Epithelial cell of proximal tubule (primary cell): ENCODE data around the gene OXNAD1. TPM values are rescaled to one million over a fixed set of nuclear protein-coding genes. Genes with fewer than 3 reads are reported as not detected.

Experiments used
- DNase-seq: peaks from one replicate; pipeline ENCODE4 v3.0.0-alpha.2; 2011; ENCODE audit warnings: low read depth
- H3K4me3 ChIP-seq: 2 replicates; pipeline ENCODE4 v1.5.1; 2011; ENCODE audit warnings: low read depth, mild to moderate bottlenecking, low read length
- total RNA-seq: library from RNA; depleted of rRNA; stranded (reverse); fragments of >200 nt; gene quantifications from 2 replicates; pipeline ENCODE4 v1.2.3, GENCODE V29; 2015
- TF ChIP-seq, protein P1 (sequence below): conservative IDR thresholded peaks from 2 replicates; pipeline ENCODE4 v1.5.1; 2012; ENCODE audit warnings: low read depth, mild to moderate bottlenecking, low read length

The OXNAD1 gene
- total RNA-seq, 1 donor from 2014 or later = 14.2 TPM

DNA sequence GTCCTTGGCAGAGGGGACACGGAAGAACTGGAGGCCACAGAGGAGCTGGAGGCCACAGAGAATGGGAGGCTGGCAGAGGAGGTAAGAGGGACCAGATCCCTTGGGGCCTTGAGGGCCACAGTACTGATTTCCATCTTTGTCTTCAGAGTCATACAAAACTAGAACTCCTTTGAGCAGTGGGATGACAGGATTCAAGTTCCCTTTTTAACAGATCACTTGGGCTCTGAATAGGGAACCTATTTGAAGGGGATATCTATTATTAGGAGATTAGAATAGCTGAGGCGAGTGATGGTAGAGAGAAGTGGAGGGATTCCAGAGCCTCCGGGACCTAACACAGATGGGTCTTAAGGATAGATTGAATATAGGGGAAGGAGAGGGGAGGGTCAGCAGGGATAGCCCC, 55.7 kb downstream of the OXNAD1 start:
- H3K4me3 ChIP-seq = no peak overlapping the region
- TF ChIP-seq, protein P1, sequence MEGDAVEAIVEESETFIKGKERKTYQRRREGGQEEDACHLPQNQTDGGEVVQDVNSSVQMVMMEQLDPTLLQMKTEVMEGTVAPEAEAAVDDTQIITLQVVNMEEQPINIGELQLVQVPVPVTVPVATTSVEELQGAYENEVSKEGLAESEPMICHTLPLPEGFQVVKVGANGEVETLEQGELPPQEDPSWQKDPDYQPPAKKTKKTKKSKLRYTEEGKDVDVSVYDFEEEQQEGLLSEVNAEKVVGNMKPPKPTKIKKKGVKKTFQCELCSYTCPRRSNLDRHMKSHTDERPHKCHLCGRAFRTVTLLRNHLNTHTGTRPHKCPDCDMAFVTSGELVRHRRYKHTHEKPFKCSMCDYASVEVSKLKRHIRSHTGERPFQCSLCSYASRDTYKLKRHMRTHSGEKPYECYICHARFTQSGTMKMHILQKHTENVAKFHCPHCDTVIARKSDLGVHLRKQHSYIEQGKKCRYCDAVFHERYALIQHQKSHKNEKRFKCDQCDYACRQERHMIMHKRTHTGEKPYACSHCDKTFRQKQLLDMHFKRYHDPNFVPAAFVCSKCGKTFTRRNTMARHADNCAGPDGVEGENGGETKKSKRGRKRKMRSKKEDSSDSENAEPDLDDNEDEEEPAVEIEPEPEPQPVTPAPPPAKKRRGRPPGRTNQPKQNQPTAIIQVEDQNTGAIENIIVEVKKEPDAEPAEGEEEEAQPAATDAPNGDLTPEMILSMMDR = no peak
- DNase-seq = no peak

DNA sequence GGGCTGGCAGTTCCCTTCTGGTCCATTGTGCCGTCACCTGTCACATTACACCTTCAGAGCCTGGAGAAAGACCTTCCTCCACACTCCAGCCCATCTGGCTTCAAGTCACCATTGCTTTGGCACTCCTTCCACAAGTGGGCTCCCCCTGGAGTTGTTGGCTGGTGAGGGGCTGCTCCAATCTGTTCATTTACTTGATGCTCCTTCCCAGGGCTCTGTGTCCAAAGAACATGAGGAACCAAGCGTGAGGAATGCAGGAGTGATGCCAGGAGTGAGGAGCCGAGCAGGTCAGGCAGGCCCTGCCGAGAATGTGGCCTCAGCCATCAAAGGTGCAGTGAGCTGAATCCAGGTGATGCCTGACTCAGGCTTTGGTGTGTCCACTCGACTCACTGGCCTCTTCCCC, 57.2 kb downstream of the OXNAD1 start:
- no peak overlapping the region for H3K4me3 ChIP-seq
- no peak for DNase-seq
- TF ChIP-seq, protein P1 = no peak

DNA sequence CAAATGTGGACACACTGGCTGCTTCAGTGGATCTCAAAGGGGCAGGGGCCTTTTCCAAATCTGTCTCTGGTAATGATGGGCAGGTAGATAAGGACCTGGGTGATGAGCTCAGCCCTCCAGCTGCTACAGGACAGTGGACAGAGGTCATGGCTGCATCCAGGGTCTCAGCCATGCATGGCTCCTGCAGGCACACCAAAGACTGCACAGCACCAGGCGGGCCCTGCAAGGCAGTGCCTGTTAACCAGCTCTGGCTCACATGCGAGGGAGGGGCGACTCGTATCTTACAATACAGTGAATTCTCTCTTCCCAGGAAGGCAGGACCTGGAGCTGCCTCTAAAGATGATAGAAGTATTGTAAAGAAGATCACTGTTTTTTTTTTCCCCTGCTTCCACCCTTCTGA, 58.7 kb downstream of the OXNAD1 start:
- TF ChIP-seq, protein P1 = no peak
- DNase-seq = no peak

DNA sequence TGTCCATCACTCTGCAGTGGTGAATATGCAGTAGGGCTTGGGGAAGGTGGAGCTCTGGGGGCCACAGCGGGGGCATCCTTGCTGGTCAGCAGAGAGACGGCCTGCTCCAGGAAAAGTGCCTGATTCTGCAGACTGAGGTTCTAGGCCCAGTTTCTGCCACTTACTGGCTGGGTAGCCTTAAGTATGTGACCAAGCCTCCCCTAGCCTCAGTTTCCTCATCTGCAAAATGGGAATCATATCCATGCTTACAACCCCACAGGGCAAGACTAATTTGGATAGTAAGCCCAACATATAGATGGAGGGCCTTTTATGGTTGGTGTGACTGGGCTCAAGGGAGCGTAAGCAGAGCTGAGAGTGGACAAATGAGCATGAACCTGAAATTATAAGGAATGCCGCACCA, 60.8 kb downstream of the OXNAD1 start:
- H3K4me3 ChIP-seq = no peak overlapping the region
- DNase-seq = no peak
- TF ChIP-seq, protein P1 = no peak

More for the DNA sequence above, 58.7 kb downstream of the OXNAD1 start:
- H3K4me3 ChIP-seq = no peak overlapping the region

DNA sequence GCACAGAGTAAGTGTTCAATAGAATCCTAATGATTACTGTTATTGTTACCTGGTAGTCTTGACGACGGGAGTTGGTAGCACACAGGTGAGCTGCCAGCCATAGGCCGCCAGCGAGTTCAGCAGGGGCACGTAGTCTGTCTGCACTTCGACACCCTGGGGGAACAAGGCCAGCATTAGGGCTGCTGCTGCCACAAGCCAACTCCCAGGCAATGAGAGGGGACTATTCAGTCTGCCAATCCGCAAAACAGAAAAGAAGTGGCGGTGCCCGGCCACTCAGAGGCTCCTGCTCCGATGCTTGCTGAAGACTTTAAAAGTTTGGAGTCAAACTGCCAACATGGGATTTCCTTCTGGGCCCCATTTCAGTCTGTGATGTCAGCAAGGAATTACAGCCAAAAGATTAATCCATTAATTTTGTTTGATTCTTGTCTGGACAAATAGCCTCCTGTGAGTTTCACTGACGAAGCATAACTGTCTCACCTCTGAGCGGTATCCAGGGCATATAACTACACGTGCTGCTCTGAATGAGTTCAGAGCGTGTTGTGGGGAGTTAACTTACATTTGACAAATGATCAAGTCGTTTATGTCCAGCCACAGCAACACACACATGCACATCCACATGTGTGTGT, 61.8 kb downstream of the OXNAD1 start:
- no peak overlapping the region for H3K4me3 ChIP-seq
- no peak for DNase-seq
- TF ChIP-seq, protein P1 = no peak

DNA sequence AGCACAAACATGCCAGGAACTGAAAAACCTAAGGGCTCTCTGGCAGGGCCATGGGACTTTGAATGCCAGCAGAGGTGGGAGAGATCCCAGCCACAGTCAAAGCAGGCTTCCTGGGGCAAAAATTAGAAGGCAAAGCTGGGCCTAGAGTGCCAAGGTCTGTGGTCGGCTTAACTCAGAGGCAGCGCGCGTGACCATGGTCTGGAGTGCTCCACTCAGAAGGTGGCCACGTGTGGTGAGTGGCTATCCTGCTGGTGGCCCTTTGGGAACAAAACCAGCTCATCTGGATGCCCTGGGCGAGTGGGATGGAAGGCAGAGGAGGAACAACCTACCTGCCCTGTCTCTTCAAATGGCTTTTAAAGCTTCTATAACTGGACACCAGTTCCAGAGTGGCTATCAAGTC, 63.1 kb downstream of the OXNAD1 start:
- no peak for DNase-seq
- no peak overlapping the region for H3K4me3 ChIP-seq
- TF ChIP-seq, protein P1 = no peak
